Neural cell (in vitro differentiated cells): ENCODE results near the gene LRP1-AS.

ENCODE experiments used
- MXI1 ChIP-seq: fragments of 450-650 bp; conservative IDR thresholded peaks from 2 replicates; pipeline ENCODE4 v1.6.1; 2014; ENCODE audit warnings: antibody characterized with exemption, mild to moderate bottlenecking; ENCODE audit not compliant: poor library complexity, severe bottlenecking
- POLR2AphosphoS5 ChIP-seq: IDR thresholded peaks from 2 replicates; pipeline ENCODE4 v1.6.1; 2012
- TAF1 ChIP-seq: IDR thresholded peaks from 2 replicates; pipeline ENCODE4 v1.6.1; 2012; ENCODE audit warnings: low read depth
- TF ChIP-seq, protein P1 (sequence below): fragments of 450-650 bp; IDR thresholded peaks from 2 replicates; pipeline ENCODE4 v1.5.1; 2014; ENCODE audit warnings: antibody characterized with exemption, mild to moderate bottlenecking, moderate library complexity; ENCODE audit not compliant: poor library complexity, severe bottlenecking

DNA sequence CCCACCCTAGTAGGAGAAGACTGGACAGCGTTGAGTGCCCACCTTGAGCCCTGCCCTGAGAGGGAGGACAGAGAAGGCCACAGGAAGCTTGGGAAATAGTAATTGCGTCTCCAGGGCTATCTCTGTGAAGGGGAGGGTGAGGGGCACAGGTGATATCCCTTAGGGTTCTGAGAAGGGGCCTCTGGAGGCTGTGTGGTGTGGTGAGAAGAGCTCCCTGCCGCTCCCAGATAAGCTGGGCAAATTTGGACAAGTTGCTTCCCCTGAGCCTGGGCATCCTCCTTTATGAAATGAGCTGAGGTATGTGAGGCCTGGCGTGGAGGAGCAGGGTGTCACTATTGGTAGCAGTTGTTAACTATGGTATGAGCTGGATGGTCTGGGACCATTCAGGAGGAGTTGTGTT is 23.5 kb upstream of the LRP1-AS start:
- TF ChIP-seq, protein P1, sequence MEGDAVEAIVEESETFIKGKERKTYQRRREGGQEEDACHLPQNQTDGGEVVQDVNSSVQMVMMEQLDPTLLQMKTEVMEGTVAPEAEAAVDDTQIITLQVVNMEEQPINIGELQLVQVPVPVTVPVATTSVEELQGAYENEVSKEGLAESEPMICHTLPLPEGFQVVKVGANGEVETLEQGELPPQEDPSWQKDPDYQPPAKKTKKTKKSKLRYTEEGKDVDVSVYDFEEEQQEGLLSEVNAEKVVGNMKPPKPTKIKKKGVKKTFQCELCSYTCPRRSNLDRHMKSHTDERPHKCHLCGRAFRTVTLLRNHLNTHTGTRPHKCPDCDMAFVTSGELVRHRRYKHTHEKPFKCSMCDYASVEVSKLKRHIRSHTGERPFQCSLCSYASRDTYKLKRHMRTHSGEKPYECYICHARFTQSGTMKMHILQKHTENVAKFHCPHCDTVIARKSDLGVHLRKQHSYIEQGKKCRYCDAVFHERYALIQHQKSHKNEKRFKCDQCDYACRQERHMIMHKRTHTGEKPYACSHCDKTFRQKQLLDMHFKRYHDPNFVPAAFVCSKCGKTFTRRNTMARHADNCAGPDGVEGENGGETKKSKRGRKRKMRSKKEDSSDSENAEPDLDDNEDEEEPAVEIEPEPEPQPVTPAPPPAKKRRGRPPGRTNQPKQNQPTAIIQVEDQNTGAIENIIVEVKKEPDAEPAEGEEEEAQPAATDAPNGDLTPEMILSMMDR = no peak
- TF ChIP-seq MXI1 (no peak), TAF1 (no peak), POLR2AphosphoS5 (no peak)
